Left ventricle myocardium superior (tissue), 1 donor: ENCODE measurements around the gene PHKG2. TPM values are rescaled to one million over a fixed set of nuclear protein-coding genes. Genes with fewer than 3 reads are reported as not detected.
"Not testable (repeated sequence)": the region's sequence is repeated elsewhere in the genome, so short reads cannot be mapped to it uniquely, and the experiment has no call there.

Experiments used
- ATAC-seq: fragments of 200-7000 bp; cut with Tn5 transposase; one replicate; pipeline ENCODE4 v1.9.1; 2020; ENCODE audit warnings: mild to moderate bottlenecking, moderate library complexity
- DNase-seq: peaks from one replicate; pipeline ENCODE4 v3.0.0-alpha.2; 2020
- intact Hi-C: fragments of 100-400 bp; cut with micrococcal nuclease; formaldehyde crosslinking; loops from one replicate; pipeline ENCODE4 v1.11.0; 2022
- long read RNA-seq: library from polyadenylated mRNA; unstranded; transcript quantifications from one replicate; pipeline ENCODE4 v2.0.0, GENCODE V29; 2021
- total RNA-seq: library from RNA; stranded (reverse); fragmentation: NEBNext Ultra II Directional; extraction: Animal tissue kit (Norgen Biotek cat#: 25700); gene quantifications from one replicate; pipeline ENCODE4 v1.2.1, GENCODE V29; 2021
- donor health status: DM: no; HTN: yes; CAD: no; lungs with severe emphysema.

PHKG2 gene, protein sequence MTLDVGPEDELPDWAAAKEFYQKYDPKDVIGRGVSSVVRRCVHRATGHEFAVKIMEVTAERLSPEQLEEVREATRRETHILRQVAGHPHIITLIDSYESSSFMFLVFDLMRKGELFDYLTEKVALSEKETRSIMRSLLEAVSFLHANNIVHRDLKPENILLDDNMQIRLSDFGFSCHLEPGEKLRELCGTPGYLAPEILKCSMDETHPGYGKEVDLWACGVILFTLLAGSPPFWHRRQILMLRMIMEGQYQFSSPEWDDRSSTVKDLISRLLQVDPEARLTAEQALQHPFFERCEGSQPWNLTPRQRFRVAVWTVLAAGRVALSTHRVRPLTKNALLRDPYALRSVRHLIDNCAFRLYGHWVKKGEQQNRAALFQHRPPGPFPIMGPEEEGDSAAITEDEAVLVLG
- 16.7 TPM for total RNA-seq
- long read RNA-seq, full-length matches to known transcripts = 16 of 29 reads
- long read RNA-seq, partial matches to known transcripts = 4 of 29 reads
- long read RNA-seq, other reads (novel, unspliced or antisense) = 9 of 29 reads

DNA sequence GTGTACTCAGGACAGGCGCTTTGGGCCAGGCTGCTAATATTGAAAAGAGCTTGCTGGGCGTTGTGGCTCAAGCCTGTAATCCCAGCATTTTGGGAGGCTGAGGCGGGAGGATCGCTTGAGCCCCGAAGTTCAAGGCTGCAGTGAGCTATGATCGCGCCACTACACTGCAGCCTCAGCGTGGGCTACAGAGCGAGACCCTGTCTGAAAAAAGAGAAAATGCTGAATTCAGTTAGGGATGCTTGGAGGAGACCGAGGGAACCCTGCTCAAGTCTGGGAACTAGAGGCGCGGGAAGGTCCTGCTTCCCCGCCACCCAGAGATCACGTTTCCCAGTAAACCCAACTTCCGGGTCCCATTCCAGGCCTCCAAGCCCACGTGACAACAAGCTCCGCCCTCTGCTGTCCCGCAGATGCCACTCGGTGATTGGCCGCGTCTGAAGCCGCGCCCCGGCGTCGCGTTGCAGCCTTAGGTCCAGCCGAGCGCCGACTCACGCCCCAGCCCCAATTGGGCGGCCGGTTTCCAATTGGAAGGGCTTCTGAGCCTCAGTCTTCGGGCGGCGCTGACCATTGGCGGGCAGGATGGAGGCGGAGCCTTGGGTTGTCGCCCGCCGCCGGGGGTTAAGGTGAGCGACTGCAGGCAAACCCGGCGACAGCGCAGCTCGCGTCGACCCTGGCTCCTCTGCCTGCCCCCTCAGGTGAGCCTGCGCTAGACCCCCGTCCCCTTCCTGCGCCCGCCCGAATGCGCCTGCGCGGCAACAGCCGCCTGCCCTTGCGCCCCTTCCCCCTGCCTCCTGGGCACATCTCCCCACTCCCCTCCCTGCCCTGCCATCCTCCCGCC, at the start of gene PHKG2:
TSS of gene PHKG2 (plus strand) at position 627 of the 835 bp plus-strand sequence. CDS start 396 bp downstream, outside the sequence.
- peak; percentile 100 for DNase-seq
- peak; percentile 96 for ATAC-seq
- intact Hi-C loops = no loop called here

DNA sequence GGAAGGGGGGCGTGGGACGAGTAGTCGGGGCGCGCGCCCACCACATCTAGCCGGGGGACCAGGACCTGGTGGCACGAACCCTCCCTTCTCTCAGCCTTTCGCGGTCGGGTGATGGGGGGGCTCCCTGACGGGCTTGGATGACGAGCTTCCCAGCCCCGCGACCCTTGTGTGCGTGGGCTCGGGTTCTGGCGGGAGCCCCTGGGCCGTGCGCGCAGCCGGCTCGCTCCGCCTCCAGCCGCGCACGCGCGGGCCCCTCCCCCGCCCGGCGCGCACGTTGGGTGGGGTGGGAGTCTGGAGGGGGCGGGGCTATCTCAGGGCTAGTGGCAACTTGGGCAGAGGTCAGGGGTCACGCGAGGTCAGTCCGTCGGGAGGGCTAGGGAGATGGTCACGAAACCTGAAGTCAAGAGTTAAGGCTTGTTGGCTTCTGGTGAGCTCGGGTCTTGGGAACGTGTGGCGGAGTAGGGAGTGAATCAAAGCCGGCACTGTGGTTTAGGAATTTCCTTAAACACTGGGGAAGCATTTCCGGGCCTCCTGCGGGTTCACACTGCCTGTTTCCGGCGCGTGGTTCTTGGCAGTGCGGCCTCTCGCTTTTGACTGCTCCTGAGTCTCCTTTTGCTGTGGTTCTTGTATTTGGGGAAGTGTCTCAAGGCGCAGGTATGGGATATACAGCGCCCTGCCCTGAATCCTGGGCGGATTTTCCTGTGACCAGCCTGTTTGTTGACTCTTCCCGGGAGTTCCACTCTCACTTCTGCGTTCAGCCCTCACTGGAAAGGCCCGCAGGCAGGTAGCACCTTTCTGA, 49.2 kb upstream of the PHKG2 start, which contains the start of gene SRCAP:
TSS of gene SRCAP (plus strand) at position 356 of the 799 bp plus-strand sequence. CDS start 1,654 bp downstream, outside the sequence.
- intact Hi-C loops = no loop called here
- ATAC-seq (peak; percentile 76), DNase-seq (peak; percentile 90)

DNA sequence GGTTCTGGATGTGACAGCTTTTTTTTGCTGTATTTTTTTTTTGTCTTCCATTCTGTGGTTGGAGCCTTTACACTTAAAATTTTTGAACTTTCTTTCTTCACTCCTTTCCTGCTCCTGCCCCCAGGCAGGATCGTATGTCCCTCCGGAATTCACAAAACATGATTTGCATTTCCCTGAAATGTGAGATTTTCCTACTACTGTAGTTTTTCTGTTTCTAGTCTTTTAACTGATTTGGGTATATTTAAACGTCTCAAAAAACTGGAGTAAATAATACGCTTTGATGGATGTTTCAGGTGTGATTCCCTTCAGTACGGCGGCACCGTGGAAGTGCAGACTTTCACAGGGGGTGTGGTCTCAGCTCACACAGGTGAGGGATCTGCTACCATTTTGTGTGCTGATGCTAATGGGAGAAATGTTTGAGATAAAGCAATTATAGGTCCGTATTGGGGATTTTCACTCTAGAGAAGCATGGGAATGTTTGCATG, 48.6 kb upstream of the PHKG2 start:
- DNase-seq = no peak
- ATAC-seq = no peak
- intact Hi-C loops = no loop called here

DNA sequence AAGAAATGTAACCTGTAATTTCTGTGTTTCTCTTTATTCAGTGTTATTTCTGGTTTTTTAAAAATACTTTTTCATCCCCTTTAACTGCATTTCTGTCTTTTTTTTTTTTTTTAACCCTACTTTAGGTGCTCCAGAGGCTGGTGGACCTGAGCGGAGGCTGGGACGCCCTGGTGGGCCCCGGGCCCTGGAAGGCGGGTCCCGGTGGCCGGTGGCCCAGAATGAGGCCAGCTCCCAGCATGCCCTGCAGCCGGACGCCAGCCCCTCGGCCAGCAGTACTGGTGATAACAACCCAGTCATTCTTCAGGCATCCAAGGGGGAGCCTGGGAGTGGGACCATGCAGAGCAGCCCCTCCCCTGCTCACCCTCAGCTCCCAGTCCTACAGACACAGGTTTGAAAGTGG, 47.7 kb upstream of the PHKG2 start:
- peak; percentile 6 for ATAC-seq
- intact Hi-C loops = no loop called here
- DNase-seq = peak; percentile 70

DNA sequence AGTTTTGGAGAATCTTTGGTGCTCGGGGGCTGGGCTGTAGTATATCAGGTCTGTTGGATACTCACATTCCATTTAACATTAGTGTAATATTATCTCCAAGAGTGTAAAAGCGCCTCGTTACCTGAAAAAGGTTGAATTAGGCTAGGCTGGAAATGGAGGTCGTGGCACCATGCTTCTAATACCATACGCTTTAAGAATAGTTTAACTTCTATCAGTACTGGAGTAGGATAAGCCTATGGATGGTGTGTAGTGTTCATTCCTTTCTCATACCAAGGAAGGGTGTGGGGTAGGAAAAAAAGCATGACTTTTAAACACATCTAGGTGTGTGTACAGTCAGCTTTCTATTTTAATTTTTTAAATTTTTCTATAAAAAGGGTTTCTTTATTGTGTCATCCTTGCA, 47.3 kb upstream of the PHKG2 start:
- DNase-seq (no peak), ATAC-seq (no peak)
- intact Hi-C loops = no loop called here

DNA sequence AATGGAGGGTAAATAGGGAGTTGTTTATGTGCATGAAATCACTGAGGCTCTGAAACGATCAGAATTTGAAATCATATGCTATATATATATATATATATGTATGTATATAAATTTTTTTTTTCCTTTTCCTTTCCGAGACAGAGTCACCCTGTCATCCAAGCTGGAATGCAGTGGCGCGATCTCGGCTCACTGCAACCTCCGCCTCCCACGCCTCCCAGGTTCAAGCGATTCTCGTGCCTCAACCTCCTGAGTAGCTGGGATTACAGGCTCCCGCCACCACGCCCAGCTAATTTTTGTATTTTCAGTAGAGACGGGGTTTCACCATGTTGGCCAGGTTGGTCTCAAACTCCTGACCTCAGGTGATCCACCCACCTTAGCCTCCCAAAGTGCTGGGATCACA, 45.2 kb upstream of the PHKG2 start:
- intact Hi-C loops, DNase-seq, ATAC-seq: not testable (repeated sequence)

DNA sequence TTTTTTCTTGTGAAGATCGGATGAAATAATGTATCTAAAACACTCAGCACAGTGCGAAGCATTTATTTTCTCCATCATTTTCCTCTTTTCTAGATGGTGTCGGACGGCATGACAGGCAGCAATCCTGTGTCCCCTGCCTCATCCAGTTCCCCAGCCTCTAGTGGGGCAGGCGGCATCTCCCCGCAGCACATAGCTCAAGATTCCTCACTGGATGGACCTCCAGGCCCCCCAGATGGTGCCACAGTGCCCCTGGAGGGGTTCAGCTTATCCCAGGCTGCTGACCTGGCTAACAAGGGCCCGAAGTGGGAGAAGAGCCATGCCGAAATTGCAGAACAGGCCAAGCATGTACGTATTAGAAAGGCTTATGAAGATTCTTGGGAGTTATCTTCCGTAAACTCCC, 44.3 kb upstream of the PHKG2 start:
- ATAC-seq (no peak), DNase-seq (no peak)
- intact Hi-C loops = no loop called here

DNA sequence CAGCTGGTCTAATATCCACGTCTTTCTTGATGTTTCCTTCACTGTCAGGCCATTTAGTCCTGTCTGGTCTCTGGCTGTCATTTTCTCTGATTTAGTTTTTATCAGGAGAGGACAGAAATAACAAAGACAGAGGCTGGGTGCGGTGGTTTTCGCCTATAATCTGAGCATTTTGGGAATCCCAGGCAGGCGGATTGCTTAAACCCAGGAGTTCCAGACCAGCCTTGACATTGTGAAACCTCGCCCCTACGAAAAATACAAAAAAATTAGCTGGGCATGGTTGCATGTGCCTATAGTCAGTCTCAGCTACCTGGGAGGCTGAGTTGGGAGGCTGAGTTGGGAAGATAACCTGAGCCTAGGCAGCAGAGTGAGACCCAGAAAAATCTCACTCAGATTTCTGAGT, 42.2 kb upstream of the PHKG2 start:
- DNase-seq (no peak), ATAC-seq (no peak)
- intact Hi-C loops = no loop called here

DNA sequence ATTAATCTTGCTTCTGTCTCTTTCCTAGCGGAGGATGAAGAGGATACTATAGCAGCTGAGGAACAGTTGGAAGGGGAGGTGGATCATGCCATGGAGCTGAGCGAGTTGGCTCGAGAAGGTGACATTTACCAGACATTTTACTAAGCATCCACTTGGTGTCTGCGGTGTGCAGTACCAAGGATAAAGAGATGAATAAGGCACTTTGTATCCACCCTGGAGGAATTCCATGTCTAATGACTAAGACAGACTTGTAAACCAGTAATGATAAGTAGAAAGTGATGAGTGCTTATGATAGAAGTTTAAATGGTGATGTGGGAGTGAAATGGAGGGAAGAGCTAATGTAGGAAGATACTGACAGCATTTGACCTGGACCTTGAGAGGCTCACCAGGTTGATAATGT, 37.3 kb upstream of the PHKG2 start:
- DNase-seq (no peak), ATAC-seq (no peak)
- intact Hi-C loops = no loop called here

DNA sequence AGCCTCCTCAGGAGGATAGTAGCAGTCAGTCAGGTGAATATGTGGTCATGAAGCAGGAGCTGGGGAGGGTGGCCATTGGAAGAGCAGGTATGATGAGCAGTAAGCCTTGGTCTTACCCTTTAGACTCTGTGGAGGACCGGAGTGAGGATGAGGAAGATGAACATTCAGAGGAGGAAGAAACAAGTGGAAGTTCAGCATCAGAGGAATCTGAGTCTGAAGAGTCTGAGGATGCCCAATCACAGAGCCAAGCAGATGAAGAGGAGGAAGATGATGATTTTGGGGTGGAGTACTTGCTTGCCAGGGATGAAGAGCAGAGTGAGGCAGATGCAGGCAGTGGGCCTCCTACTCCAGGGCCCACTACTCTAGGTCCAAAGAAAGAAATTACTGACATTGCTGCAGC, 36.5 kb upstream of the PHKG2 start:
- intact Hi-C loops = no loop called here
- DNase-seq (no peak), ATAC-seq (no peak)

DNA sequence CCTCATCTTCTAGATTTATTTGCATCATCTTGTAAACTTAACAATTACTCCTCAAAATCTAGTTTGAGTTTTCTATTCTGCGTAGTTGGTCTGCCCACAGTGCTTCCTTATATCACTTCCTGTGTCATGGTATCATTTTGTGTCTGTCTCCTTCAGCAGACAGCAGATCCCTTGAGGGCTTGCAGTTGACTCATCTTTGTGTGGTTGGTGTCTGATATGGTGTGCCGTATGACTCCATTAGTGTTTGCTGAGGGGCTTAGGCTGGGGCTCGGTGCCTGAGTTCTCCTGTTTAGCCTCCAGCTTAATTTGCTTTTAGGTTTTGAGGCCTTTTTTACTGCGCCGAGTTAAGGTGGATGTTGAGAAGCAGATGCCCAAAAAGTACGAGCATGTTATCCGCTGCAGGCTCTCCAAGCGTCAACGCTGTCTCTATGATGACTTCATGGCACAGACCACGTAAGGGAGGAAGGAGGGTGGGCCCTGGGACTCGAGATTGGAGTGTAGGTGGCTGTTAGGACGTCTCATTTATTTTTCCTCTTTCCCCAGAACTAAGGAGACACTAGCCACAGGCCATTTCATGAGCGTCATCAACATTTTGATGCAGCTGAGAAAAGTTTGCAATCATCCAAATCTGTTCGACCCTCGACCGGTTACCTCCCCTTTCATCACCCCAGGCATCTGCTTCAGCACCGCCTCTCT, 32.3 kb upstream of the PHKG2 start:
- intact Hi-C loops = no loop called here
- ATAC-seq = no peak
- no peak for DNase-seq

DNA sequence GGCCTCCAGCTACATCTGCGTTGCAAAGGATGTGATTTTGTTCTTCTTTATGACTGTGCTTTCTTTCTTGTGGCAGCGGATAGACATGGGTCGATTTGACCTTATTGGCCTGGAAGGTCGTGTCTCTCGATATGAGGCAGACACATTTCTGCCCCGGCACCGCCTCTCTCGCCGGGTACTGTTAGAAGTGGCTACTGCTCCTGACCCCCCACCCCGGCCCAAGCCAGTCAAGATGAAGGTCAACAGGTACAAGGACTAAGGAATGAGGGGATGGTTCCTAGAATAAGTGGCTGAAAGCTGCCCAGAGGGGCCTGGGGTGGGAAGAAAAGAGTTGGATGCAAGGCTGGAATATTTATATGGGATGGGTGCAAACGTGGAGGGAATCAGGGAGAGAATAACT, 28.1 kb upstream of the PHKG2 start:
- ATAC-seq (no peak), DNase-seq (no peak)
- intact Hi-C loops = no loop called here

DNA sequence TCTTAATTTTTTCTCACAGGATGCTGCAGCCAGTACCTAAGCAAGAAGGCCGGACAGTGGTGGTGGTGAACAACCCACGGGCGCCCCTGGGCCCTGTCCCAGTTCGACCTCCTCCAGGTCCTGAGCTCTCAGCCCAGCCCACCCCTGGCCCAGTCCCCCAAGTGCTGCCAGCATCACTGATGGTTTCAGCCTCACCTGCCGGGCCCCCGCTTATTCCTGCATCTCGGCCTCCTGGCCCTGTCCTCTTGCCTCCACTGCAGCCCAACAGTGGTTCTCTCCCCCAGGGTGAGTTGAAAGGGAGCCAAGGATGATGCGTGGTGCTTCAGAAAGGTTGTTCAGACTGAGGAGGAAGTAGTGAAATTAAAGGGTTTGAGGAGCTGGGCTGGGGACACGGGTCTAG, 27.5 kb upstream of the PHKG2 start:
- no peak for ATAC-seq
- intact Hi-C loops = no loop called here
- no peak for DNase-seq

DNA sequence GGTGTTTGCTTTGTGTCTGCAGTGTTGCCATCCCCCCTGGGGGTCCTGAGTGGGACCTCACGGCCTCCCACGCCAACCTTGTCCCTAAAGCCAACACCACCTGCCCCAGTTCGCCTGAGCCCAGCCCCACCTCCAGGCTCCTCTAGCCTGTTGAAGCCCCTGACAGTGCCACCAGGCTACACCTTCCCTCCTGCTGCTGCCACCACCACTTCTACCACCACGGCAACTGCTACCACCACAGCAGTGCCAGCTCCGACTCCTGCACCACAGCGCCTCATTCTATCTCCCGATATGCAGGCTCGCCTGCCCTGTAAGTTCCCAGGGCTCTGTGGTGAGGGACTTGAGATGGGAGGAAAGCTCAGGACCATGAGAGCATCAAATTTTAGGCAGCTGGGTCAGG, 27.1 kb upstream of the PHKG2 start:
- intact Hi-C loops = no loop called here
- DNase-seq = no peak
- no peak for ATAC-seq

DNA sequence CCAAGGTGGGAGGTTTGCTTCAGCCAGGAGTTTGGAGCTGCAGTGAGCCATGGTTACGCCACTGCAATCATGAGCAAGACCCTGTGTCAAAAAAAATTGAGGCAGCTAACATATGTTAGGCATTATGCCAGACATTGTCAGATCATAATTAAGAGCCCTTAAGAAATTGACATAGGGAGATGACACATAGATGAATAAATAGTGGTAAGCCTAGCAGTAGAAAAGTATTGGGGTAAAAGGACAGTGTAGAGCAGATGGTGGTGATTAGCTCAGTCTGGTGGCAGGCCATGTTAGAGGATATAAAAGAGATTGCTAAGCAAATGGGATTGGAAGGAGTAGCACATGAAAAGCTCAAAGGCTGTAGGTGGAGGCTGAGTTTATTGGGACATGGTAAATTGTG, 26.6 kb upstream of the PHKG2 start:
- intact Hi-C loops = no loop called here
- DNase-seq (no peak), ATAC-seq (no peak)

DNA sequence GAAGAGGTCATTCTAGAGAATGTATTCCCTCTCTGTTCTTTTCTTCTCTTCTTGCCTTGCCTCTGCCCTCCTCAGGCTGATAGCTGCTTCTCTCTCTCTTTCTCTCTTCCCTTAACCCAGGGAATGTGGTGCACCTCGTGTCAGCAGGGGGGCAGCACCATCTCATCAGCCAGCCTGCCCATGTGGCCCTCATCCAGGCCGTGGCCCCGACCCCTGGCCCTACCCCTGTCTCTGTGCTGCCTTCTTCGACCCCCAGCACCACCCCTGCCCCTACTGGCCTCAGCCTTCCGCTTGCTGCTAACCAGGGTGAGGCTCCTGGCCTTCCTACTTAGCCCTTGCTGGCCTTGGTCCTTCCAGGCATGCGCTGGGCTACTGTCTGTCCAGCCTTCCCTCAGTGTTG, 25.8 kb upstream of the PHKG2 start:
- ATAC-seq = no peak
- intact Hi-C loops = no loop called here

DNA sequence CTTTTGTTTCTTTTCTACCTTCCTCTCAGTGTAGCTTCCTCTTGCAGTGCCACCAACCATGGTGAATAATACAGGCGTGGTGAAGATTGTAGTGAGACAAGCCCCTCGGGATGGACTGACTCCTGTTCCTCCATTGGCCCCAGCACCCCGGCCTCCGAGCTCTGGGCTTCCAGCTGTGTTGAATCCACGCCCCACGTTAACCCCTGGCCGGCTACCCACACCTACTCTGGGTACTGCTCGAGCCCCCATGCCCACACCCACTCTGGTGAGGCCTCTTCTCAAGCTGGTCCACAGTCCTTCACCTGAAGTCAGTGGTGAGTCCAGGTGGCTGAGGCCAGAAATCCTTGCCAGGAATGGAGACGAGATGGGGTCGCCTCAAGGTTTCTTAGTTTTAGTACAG, 25.3 kb upstream of the PHKG2 start:
- no peak for ATAC-seq
- intact Hi-C loops = no loop called here

More for the DNA sequence above, 25.8 kb upstream of the PHKG2 start:
- DNase-seq = no peak

DNA sequence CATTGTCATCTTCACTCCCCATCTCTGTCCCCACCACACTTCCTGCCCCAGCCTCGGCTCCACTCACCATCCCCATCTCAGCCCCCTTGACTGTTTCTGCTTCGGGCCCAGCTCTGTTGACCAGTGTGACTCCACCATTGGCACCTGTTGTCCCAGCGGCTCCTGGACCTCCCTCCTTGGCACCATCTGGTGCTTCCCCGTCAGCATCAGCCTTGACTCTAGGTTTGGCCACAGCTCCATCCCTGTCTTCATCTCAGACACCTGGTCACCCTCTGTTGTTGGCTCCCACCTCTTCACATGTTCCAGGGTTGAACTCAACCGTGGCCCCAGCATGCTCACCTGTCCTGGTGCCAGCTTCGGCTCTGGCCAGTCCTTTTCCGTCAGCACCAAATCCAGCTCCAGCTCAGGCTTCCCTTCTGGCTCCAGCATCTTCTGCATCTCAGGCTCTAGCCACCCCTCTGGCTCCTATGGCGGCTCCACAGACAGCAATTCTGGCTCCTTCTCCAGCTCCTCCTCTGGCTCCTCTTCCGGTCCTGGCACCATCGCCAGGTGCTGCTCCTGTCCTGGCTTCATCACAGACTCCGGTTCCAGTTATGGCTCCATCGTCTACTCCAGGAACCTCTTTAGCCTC, 24.4 kb upstream of the PHKG2 start:
- peak; percentile 4 for ATAC-seq

More for the DNA sequence above, 25.3 kb upstream of the PHKG2 start:
- no peak for DNase-seq

More for the DNA sequence above, 24.4 kb upstream of the PHKG2 start:
- intact Hi-C loops = no loop called here
- DNase-seq = no peak
